ENCODE measurements around the gene CSKMT.

- no peak for TF ChIP-seq CTCF (IDR thresholded peaks at IDR 0.05 in 2 of 3, conservative IDR thresholded peaks at IDR 0.05 in 1 of 3; ENCODE audit: control insufficient read depth in 2 of 3, extremely low read depth in 1 of 3, insufficient read depth in 1 of 3, low read depth in 3 of 3, low read length in 3 of 3)
- no peak; the same call in 1 of the 2 replicates for TF ChIP-seq POLR2A (IDR thresholded peaks at IDR 0.05; ENCODE audit: low read depth, low read length)
- TF ChIP-seq MLLT1 (IDR thresholded peaks at IDR 0.05), result no peak
- no peak for TF ChIP-seq CBFB (IDR thresholded peaks at IDR 0.05; ENCODE audit: low read depth)
These were observed 16.7 kb upstream of the CSKMT start for GRCh38 chr11:62648185-62648966.
